ES-I3 (cell line): ENCODE results near the gene PHACTR1.

Experiments
- H3K36me3 ChIP-seq: 2 replicates; pipeline ENCODE4 v1.6.1; 2013; ENCODE audit warnings: mild to moderate bottlenecking, low read length, control low read depth, moderate library complexity; ENCODE audit not compliant: insufficient read depth
- H3K4me1 ChIP-seq: 2 replicates; pipeline ENCODE4 v1.6.1; 2013; ENCODE audit warnings: mild to moderate bottlenecking, control low read depth, low read length; ENCODE audit not compliant: insufficient read depth
- H3K9ac ChIP-seq: 2 replicates; pipeline ENCODE4 v1.6.1; 2013; ENCODE audit warnings: low read depth, mild to moderate bottlenecking, low read length, moderate library complexity
- H3K9me3 ChIP-seq: 2 replicates; pipeline ENCODE4 v1.6.1; 2013; ENCODE audit warnings: mild to moderate bottlenecking, low read length, moderate library complexity; ENCODE audit not compliant: control insufficient read depth, insufficient read depth

PHACTR1 gene

GRCh38 chr6:12866422-12867029 lies 150.0 kb downstream of the PHACTR1 start:
- no peak overlapping the region for H3K9ac ChIP-seq
- no peaks in the 10 kb centered on the region for H3K36me3 ChIP-seq

GRCh38 chr6:12869816-12870432 lies 153.4 kb downstream of the PHACTR1 start:
- H3K4me1 ChIP-seq, result peaks cover 5% of the 10 kb centered on the region
- no peaks in the 10 kb centered on the region for H3K36me3 ChIP-seq
- no peak overlapping the region for H3K9ac ChIP-seq
- H3K9me3 ChIP-seq, result no peaks in the 10 kb centered on the region

More at GRCh38 chr6:12866422-12867029, 150.0 kb downstream of the PHACTR1 start:
- Histone ChIP-seq H3K9me3 (no peaks in the 10 kb centered on the region), H3K4me1 (peaks cover 5% of the 10 kb centered on the region)

GRCh38 chr6:12873691-12874090 lies 157.1 kb downstream of the PHACTR1 start:
- H3K36me3 ChIP-seq, result no peaks in the 10 kb centered on the region
- H3K9ac ChIP-seq, result no peak overlapping the region
- H3K9me3 ChIP-seq, result no peaks in the 10 kb centered on the region
- H3K4me1 ChIP-seq, result peaks cover 4% of the 10 kb centered on the region; the same call in 1 of the 2 replicates

GRCh38 chr6:12875051-12875450 lies 158.5 kb downstream of the PHACTR1 start:
- Histone ChIP-seq H3K36me3 (no peaks in the 10 kb centered on the region), H3K4me1 (peaks cover 4% of the 10 kb centered on the region; the same call in 1 of the 2 replicates), H3K9me3 (no peaks in the 10 kb centered on the region), H3K9ac (no peak overlapping the region)

- Histone ChIP-seq H3K4me1 (peaks cover 4% of the 10 kb centered on the region; the same call in 1 of the 2 replicates), H3K9me3 (no peaks in the 10 kb centered on the region), H3K9ac (no peak overlapping the region), H3K36me3 (no peaks in the 10 kb centered on the region)
Observed at GRCh38 chr6:12878741-12879140, 162.2 kb downstream of the PHACTR1 start.

- Histone ChIP-seq H3K9me3 (no peaks in the 10 kb centered on the region), H3K9ac (no peak overlapping the region), H3K4me1 (peaks cover 13% of the 10 kb centered on the region; the same call in 1 of the 2 replicates), H3K36me3 (no peaks in the 10 kb centered on the region)
Observed at GRCh38 chr6:12882761-12883290, 166.3 kb downstream of the PHACTR1 start.

- H3K4me1 ChIP-seq, result peaks cover 13% of the 10 kb centered on the region; the same call in 1 of the 2 replicates
- peaks cover 3% of the 10 kb centered on the region; the same call in 1 of the 2 replicates for H3K9me3 ChIP-seq
- no peak overlapping the region for H3K9ac ChIP-seq
- no peaks in the 10 kb centered on the region for H3K36me3 ChIP-seq
Observed at GRCh38 chr6:12884983-12885382, 168.4 kb downstream of the PHACTR1 start.

- peaks cover 13% of the 10 kb centered on the region; the same call in 1 of the 2 replicates for H3K4me1 ChIP-seq
- no peak overlapping the region for H3K9ac ChIP-seq
- H3K36me3 ChIP-seq, result no peaks in the 10 kb centered on the region
- H3K9me3 ChIP-seq, result peaks cover 3% of the 10 kb centered on the region; the same call in 1 of the 2 replicates
Observed at GRCh38 chr6:12886961-12887775, 170.6 kb downstream of the PHACTR1 start.

GRCh38 chr6:12890171-12890790 lies 173.7 kb downstream of the PHACTR1 start:
- no peaks in the 10 kb centered on the region for H3K36me3 ChIP-seq
- peaks cover 3% of the 10 kb centered on the region; the same call in 1 of the 2 replicates for H3K9me3 ChIP-seq

GRCh38 chr6:12891595-12891994 lies 175.0 kb downstream of the PHACTR1 start:
- no peaks in the 10 kb centered on the region for H3K36me3 ChIP-seq
- H3K9ac ChIP-seq, result no peak overlapping the region
- peaks cover 9% of the 10 kb centered on the region; the same call in 1 of the 2 replicates for H3K4me1 ChIP-seq
- peaks cover 3% of the 10 kb centered on the region; the same call in 1 of the 2 replicates for H3K9me3 ChIP-seq

More at GRCh38 chr6:12890171-12890790, 173.7 kb downstream of the PHACTR1 start:
- no peak overlapping the region for H3K9ac ChIP-seq
- H3K4me1 ChIP-seq, result peaks cover 13% of the 10 kb centered on the region; the same call in 1 of the 2 replicates

GRCh38 chr6:12892151-12892550 lies 175.6 kb downstream of the PHACTR1 start:
- peaks cover 3% of the 10 kb centered on the region; the same call in 1 of the 2 replicates for H3K9me3 ChIP-seq
- H3K9ac ChIP-seq, result no peak overlapping the region
- no peaks in the 10 kb centered on the region for H3K36me3 ChIP-seq
- H3K4me1 ChIP-seq, result peaks cover 4% of the 10 kb centered on the region; the same call in 1 of the 2 replicates

GRCh38 chr6:12893036-12893435 lies 176.5 kb downstream of the PHACTR1 start:
- Histone ChIP-seq H3K9ac (no peak overlapping the region), H3K9me3 (peaks cover 3% of the 10 kb centered on the region; the same call in 1 of the 2 replicates), H3K4me1 (no peaks in the 10 kb centered on the region), H3K36me3 (no peaks in the 10 kb centered on the region)

GRCh38 chr6:12895721-12896120 lies 179.2 kb downstream of the PHACTR1 start:
- Histone ChIP-seq H3K9ac (no peak overlapping the region), H3K4me1 (no peaks in the 10 kb centered on the region), H3K36me3 (no peaks in the 10 kb centered on the region)

More at GRCh38 chr6:12895721-12896120, 179.2 kb downstream of the PHACTR1 start:
- no peaks in the 10 kb centered on the region for H3K9me3 ChIP-seq
